Effector memory CD4-positive, alpha-beta T cell (primary cell): ENCODE data around the gene PRLH.

Source experiments
- DNase-seq, 3 donors: peaks; one replicate each; pipeline ENCODE4 v3.0.0-alpha.2; 2020
- H3K27ac ChIP-seq: 2 replicates; pipeline ENCODE4 v1.7.0; 2013; ENCODE audit warnings: mild to moderate bottlenecking, low read length, moderate library complexity; ENCODE audit not compliant: insufficient read depth, poor library complexity, severe bottlenecking
- H3K27me3 ChIP-seq: replicated peaks from 2 replicates; pipeline ENCODE4 v1.7.0; 2013; ENCODE audit warnings: mild to moderate bottlenecking, low read length; ENCODE audit not compliant: insufficient read depth, control insufficient read depth, poor library complexity, severe bottlenecking
- H3K36me3 ChIP-seq: 2 replicates; pipeline ENCODE4 v1.7.0; 2013; ENCODE audit warnings: mild to moderate bottlenecking, low read length, moderate library complexity; ENCODE audit not compliant: control insufficient read depth, insufficient read depth
- H3K4me1 ChIP-seq: 2 replicates; pipeline ENCODE4 v1.7.0; 2013; ENCODE audit warnings: low read length, mild to moderate bottlenecking; ENCODE audit not compliant: control insufficient read depth, insufficient read depth, poor library complexity, severe bottlenecking
- H3K4me3 ChIP-seq: 2 replicates; pipeline ENCODE4 v1.7.0; 2013; ENCODE audit warnings: low read length, low read depth, mild to moderate bottlenecking; ENCODE audit not compliant: insufficient read depth, poor library complexity, severe bottlenecking
- H3K9me3 ChIP-seq: 2 replicates; pipeline ENCODE4 v1.7.0; 2013; ENCODE audit warnings: mild to moderate bottlenecking, low read length, moderate library complexity; ENCODE audit not compliant: control insufficient read depth

PRLH gene

GRCh38 chr2:237529452-237530402 is 36.6 kb upstream of the PRLH start:
- H3K36me3 ChIP-seq: no peaks in the 10 kb centered on the region

GRCh38 chr2:237530472-237531433 is 35.6 kb upstream of the PRLH start:
- H3K4me1 ChIP-seq: no peaks in the 10 kb centered on the region
- H3K27me3 ChIP-seq: no peaks in the 10 kb centered on the region
- no peak overlapping the region for H3K27ac ChIP-seq
- H3K9me3 ChIP-seq: no peaks in the 10 kb centered on the region
- H3K36me3 ChIP-seq: no peaks in the 10 kb centered on the region
- H3K4me3 ChIP-seq: no peak overlapping the region
- no peak for DNase-seq

More at GRCh38 chr2:237529452-237530402, 36.6 kb upstream of the PRLH start:
- Histone ChIP-seq H3K4me1 (no peaks in the 10 kb centered on the region), H3K9me3 (no peaks in the 10 kb centered on the region), H3K27me3 (no peaks in the 10 kb centered on the region), H3K27ac (no peak overlapping the region), H3K4me3 (no peak overlapping the region)
- DNase-seq: no peak

DNA sequence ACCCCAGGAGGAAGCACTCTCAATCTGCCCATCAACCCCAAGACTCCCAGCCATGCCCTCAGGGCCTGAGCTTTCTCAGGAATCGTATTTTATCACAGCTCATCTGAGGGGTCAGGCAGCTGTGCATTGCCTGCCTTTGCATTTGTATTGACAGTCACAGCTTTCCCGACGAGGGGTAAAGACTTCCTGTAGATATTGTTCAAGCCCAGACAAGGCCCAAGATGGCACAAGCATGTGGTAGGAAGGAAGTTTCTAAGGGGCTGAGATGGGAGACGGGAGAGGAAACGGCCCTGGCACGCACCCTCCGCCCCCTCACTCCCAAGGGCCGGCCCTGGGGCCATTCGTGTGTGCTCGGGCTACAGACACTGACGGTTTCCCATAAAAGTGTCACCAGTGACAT is 34.2 kb upstream of the PRLH start:
- no peaks in the 10 kb centered on the region for H3K27me3 ChIP-seq
- no peak for DNase-seq
- H3K27ac ChIP-seq: no peak overlapping the region
- H3K9me3 ChIP-seq: no peaks in the 10 kb centered on the region
- H3K4me1 ChIP-seq: no peaks in the 10 kb centered on the region
- H3K36me3 ChIP-seq: no peaks in the 10 kb centered on the region
- no peak overlapping the region for H3K4me3 ChIP-seq

DNA sequence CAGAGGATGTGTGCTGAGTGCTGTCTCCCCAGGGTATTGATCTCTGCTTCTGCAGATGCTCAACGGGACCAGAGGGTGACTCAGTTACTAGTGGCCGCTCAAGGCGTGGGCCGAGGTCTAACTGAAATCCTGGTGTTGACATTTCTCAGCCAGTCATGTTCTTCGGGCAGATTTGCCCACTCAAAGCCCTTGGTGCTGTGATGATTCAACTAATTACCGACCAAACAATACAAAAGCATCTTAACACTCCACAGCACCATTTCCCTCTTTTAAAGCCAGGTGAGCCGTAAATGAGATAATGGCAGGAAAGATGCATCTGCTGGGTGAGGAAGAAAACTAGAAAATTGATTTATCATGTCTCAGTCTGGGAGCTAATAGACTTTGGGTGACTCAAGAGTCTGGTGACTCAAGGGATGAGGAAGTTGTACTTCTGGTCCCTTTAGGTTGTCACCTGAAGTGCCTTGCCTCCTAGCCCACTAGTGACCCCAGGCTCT is 32.7 kb upstream of the PRLH start:
- no peak overlapping the region for H3K27ac ChIP-seq
- H3K36me3 ChIP-seq: no peaks in the 10 kb centered on the region
- no peak for DNase-seq
- H3K4me1 ChIP-seq: no peaks in the 10 kb centered on the region
- H3K27me3 ChIP-seq: no peaks in the 10 kb centered on the region
- H3K4me3 ChIP-seq: no peak overlapping the region
- H3K9me3 ChIP-seq: no peaks in the 10 kb centered on the region

- Histone ChIP-seq H3K4me3 (no peak overlapping the region), H3K27ac (no peak overlapping the region), H3K4me1 (no peaks in the 10 kb centered on the region), H3K27me3 (no peaks in the 10 kb centered on the region), H3K36me3 (no peaks in the 10 kb centered on the region), H3K9me3 (no peaks in the 10 kb centered on the region)
- no peak for DNase-seq
Observed at GRCh38 chr2:237534380-237534779, 32.0 kb upstream of the PRLH start.

GRCh38 chr2:237535385-237536082 is 30.8 kb upstream of the PRLH start:
- H3K27me3 ChIP-seq: no peaks in the 10 kb centered on the region
- no peak for DNase-seq
- no peaks in the 10 kb centered on the region for H3K4me1 ChIP-seq
- no peaks in the 10 kb centered on the region for H3K9me3 ChIP-seq
- no peak overlapping the region for H3K4me3 ChIP-seq
- H3K27ac ChIP-seq: no peak overlapping the region
- no peaks in the 10 kb centered on the region for H3K36me3 ChIP-seq

DNA sequence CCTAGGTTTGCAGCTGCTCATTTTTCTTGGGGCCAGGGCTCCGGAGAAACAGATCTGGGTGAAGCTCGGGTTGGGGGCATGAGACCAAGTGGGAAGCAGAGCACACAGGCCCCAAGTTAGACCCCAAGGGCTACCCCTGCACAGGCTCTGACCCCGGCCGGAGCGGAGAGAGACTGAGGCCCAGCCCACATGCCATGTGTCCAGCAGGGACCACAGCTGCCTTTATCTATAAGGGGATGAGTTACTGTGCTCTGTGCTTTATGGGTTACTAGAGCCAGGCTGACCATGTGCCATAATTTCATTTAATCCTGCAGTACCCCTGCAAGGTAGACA is 30.3 kb upstream of the PRLH start:
- Histone ChIP-seq H3K27me3 (no peaks in the 10 kb centered on the region), H3K36me3 (no peaks in the 10 kb centered on the region), H3K9me3 (no peaks in the 10 kb centered on the region), H3K4me3 (no peak overlapping the region), H3K4me1 (no peaks in the 10 kb centered on the region), H3K27ac (no peak overlapping the region)
- DNase-seq: no peak

DNA sequence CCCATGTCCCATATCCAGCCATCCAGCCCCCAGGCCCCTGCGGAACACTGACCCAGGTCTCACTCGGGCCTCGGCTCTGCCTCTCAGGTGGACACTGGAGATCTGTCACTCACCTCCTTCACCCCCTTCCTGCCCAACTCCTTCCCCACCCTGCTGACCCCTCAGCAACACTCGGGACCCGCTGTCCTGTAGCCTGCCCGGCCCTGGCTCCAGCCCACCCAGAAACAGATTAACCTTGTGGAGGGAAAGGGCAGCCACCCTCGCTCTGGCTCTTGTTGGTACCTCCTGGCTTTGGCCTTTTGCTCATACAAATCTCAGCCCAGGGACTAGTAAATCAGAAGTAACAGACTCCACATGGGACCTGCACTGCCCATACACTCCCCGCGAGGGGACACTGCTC is 29.8 kb upstream of the PRLH start:
- DNase-seq: no peak
- H3K27ac ChIP-seq: no peak overlapping the region
- H3K9me3 ChIP-seq: no peaks in the 10 kb centered on the region
- H3K36me3 ChIP-seq: no peaks in the 10 kb centered on the region
- no peaks in the 10 kb centered on the region for H3K4me1 ChIP-seq
- no peak overlapping the region for H3K4me3 ChIP-seq
- H3K27me3 ChIP-seq: no peaks in the 10 kb centered on the region

DNA sequence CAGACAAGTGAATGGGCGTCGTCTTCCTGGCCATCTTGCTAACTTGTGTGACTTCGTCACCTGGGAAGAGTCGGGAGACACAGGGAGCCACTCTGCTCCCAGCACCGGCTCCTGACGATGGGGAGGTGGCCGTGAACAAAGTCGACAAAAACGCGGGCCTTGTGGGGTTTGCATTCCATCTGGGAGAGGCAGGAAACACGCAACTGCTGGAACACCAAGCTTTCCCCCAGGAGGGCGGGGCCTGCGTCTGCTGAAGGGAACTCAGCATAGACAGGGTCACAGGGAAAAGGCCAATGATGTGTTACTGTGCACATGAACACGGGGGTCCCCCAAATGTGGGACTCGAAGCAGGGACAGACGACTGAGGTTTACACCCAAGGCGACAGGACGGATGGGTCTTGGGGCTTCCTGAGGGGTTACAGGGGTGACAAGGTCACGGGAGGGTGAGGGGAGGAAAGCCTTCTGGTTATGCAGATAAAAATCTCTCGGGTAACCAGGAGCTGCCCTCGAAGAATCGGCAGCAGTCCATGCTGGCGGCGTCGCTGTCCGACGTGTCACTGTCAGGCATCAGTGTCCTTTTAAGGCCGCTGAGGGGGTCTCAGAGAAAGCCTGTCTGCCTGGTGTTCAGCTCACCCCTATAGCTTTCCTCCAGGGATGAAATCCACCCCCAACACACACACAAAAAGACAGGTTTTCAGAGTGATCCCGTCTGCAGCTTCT is 28.2 kb upstream of the PRLH start:
- H3K4me1 ChIP-seq: no peaks in the 10 kb centered on the region
- no peaks in the 10 kb centered on the region for H3K36me3 ChIP-seq
- H3K27ac ChIP-seq: no peak overlapping the region
- no peaks in the 10 kb centered on the region for H3K9me3 ChIP-seq
- no peak for DNase-seq
- H3K4me3 ChIP-seq: no peak overlapping the region
- H3K27me3 ChIP-seq: no peaks in the 10 kb centered on the region
